ENCODE data around the gene ARL14EPL.

Gene ARL14EPL

GRCh38 chr5:116032094-116032517 is at the start of gene ARL14EPL:
Gene ARL14EPL (plus strand): TSS chr5:116032472. CDS start chr5:116051466, 18,994 bp downstream.
- DNase-seq (ENCODE audit: low read depth in 2 of 2, low spot score in 1 of 2), result no peak

DNA sequence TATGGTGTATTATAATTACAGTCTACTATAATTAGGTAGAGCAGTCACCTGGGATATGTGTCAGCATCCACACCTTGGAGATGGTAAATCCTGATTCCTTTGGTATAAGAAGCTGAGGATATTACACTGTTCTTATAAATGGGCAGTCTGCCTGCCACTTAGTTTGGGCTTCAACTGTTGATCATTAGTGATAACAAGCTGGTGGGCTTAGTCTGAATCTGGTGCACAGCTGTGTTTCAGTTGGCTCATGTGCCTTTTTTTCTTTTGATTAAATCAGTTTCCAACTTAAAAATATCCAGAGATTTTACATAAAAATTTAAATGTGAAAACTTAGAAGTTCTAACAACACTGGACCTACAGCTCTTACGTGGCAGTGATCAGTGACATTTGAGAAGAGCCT is 48.8 kb upstream of the ARL14EPL start:
- DNase-seq (ENCODE audit: low read depth in 2 of 2, low spot score in 1 of 2), result no peak

DNA sequence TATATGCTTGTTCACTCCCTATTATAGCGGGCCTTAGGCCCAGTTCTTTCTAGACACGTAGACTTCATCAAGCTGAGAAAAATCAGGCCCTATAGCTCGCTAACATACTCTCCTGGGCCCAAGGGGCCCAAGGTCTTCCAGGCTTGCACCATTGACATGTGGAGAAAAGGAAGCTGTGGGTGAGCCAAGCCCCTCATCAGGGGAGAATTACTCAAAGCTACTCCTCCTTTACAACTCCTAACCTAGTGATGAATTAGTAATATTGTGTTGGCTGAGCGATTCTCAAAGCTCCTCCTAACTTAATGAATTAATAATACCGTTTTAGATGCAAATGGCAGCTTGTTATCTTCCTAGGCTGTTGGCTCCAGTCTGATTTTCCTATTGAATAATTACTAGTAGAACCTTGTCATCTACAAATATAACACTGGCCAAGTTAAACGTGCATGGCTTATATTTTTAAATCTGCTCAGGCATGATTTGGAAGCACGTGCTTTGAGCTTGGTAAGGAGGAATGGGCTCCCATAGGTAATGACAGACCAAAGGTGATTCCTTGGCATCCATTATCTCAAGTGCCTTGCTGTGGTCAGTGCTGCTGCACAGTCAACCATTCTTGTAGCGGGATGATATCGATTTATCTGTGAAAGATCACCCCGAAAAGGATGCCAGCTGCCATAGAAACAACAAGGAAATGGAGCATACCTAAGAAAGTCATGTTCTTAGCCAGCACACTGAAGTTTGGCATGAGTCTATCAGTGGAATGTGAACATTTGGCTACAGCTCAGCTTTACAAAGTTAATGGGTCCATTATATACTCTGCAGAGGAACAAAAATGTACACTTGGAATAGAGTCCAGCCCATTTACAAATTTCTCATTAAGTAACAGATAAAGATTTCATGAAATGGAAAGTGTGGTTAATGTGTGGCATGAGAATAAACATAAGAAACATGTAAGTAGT is 46.2 kb upstream of the ARL14EPL start:
- DNase-seq (ENCODE audit: low read depth in 2 of 2, low spot score in 1 of 2), result no peak

DNA sequence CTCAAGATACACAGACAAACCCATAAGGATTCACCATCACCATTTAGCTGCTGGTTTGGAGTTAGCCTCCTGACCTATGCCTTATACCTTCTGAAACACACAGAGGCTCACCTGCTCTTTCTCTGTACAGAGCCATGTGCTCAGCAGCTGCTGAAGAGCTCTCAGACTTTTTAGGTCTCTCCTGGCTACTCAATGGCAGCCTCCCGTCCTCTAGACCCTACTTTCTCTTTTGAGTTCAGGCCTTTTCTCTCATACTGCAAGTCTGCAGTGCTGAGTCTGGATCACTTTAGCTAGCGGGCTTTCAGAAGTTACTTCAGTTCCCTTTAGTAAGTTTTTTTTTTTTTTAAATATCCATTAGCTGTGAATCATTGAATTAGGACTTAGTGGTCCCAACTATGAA is 44.3 kb upstream of the ARL14EPL start:
- DNase-seq (ENCODE audit: low read depth in 2 of 2, low spot score in 1 of 2), result no peak

DNA sequence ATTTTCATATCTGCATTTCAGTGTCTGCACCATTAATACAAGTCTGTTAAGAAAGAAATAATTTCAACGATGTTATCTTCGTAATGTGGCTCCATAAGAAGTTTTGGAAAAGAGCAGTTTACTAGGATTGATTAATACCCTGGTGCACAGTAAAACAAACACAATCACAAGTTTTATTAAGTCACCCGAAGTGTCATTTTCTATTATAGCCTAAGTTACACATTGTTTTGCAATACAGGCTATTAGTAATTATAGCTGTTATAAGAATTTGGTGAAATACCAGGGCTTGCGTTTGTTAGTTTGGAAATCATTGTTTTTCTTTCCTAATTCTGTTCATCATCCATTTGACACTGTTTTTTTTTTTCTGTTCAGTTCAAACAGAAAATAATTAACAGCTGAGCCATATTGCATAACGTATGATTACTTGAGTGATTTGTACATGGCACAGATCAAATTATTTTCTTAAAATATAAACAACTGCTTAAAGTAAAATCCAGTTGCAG is 39.4 kb upstream of the ARL14EPL start:
- no peak for DNase-seq (ENCODE audit: low read depth in 2 of 2, low spot score in 1 of 2)

DNA sequence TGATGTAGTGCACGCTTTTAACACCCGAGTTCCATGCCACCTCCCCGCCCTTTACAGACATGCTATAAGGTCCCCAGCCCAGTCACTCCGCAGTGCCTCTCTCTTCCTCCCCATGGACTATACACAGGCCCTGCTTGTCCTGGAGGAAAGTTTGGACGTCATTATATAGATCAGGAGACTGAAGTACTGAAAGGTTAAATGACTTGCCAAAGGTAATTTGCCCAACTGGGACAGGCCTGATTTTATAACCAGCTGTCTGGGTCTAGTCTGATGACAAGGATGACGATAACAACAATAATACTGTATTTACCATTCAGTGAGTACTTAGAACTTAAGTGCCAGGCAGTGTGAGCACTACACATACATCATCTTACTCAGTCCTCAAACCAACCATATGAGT is 36.9 kb upstream of the ARL14EPL start:
- DNase-seq (ENCODE audit: low read depth in 2 of 2, low spot score in 1 of 2), result no peak

GRCh38 chr5:116002116-116002906 is 30.0 kb upstream of the ARL14EPL start:
- DNase-seq (ENCODE audit: low read depth in 2 of 2, low spot score in 1 of 2), result no peak

DNA sequence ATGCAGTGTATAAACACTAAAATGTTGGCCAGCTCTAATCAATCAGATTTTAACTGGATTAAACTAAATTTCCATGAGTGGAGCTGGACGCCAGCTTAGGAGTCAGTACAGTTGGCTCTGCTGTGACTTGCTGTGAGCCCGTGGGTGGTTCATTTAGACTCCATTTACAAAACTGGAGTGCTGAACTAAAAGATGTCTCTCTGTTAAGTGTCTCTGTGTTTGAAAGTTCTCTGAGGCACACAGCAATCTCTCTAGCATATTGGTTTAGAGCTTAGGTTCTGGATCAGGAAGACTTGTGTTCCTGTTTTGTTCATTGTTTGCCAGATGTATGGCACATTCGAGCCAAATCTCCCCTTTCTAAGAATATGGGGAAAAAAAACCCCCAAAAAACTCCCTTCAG is 28.0 kb upstream of the ARL14EPL start:
- DNase-seq (ENCODE audit: low read depth in 2 of 2, low spot score in 1 of 2), result no peak

- DNase-seq (ENCODE audit: low read depth in 2 of 2, low spot score in 1 of 2), result no peak
Measured at GRCh38 chr5:116009806-116010205, 22.5 kb upstream of the ARL14EPL start.

DNA sequence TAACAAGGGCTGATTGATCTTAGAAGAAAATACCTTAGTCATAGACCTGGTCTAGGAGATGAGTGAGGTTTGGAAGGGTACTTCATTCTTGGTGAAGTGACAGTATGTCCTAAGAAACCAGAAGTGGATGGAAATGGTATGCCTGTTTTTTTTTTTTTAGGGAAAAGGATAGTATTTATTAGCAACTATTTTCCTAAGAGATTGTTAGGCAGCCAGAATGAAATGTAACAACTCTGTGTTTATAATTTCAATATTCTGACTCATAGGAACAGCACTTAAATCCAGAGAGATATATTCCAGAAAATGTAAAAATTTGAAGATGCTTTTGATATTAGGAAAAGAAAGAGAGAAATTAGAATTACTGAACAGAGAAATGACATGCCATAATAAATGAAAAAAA is 21.2 kb upstream of the ARL14EPL start:
- DNase-seq (ENCODE audit: low read depth in 2 of 2, low spot score in 1 of 2), result no peak

GRCh38 chr5:116013207-116013785 is 19.0 kb upstream of the ARL14EPL start:
- DNase-seq (ENCODE audit: low read depth in 2 of 2, low spot score in 1 of 2), result no peak

DNA sequence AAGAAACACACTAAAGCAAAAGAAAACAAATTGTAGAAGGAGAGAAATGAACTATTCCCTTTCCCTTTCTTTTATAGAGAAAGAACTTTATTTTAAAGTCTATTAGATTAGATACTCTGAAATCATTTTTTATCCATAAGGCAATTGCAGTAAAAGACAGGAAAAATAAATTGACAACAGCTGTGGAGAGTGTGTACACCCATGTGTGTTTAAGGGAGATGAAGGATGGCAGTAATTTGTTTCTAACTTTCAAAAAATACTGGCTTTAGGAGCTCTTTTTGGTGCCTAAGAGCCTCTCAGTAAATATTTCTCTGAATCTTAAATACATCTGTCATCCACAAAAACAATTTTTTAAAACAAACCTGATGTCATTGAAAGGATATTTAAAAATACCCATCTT is 18.3 kb upstream of the ARL14EPL start:
- no peak for DNase-seq (ENCODE audit: low read depth in 2 of 2, low spot score in 1 of 2)

DNA sequence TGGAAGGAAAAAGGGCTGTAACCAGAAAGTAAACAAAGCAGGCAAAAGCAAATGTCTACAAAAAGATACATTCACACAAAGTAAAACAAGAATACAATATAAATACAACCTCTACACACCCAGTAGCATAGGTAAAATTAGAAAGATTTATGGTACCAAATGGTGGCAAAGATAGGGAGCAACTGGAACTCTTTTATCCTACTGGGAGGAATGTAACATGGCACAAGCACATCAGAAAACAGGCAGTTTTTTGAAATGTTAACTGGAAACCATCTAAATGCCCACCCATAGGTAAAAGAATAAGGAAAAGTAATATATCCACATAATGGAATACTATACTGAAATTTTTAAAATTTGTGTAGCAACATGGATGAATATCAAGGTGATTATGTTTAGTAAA is 8.7 kb upstream of the ARL14EPL start:
- DNase-seq (ENCODE audit: low read depth in 2 of 2, low spot score in 1 of 2), result no peak

DNA sequence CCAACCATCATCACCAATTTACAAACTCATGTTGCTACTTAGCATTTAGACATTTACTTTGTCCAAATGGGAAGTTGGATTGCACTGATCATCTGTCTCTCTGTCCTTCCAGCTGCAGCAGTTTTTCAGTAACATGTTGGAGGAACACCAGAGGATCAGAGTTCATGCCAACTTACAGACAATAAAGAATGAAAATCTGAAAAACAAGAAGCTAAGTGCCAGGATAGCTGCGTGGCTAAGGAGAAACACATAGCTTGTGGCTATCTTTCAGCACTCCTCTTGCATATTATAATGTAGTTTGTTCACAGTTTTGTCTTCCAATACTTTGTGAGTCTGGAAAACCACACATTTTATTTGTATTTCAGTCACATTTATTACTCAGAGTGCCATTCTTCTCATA is 6.4 kb upstream of the ARL14EPL start:
- no peak for DNase-seq (ENCODE audit: low read depth in 2 of 2, low spot score in 1 of 2)

GRCh38 chr5:116032991-116033390 is 719 bp downstream of the ARL14EPL start:
- no peak for DNase-seq (ENCODE audit: low read depth in 2 of 2, low spot score in 1 of 2)

- DNase-seq (ENCODE audit: low read depth in 2 of 2, low spot score in 1 of 2), result no peak
Measured at GRCh38 chr5:116035123-116035522, 2.9 kb downstream of the ARL14EPL start.

GRCh38 chr5:116037236-116037822 is 5.1 kb downstream of the ARL14EPL start:
- DNase-seq (ENCODE audit: low read depth in 2 of 2, low spot score in 1 of 2), result no peak

GRCh38 chr5:116038817-116039216 is 6.5 kb downstream of the ARL14EPL start:
- no peak for DNase-seq (ENCODE audit: low read depth in 2 of 2, low spot score in 1 of 2)

- DNase-seq (ENCODE audit: low read depth in 2 of 2, low spot score in 1 of 2), result no peak
Measured at GRCh38 chr5:116042375-116042774, 10.1 kb downstream of the ARL14EPL start.

DNA sequence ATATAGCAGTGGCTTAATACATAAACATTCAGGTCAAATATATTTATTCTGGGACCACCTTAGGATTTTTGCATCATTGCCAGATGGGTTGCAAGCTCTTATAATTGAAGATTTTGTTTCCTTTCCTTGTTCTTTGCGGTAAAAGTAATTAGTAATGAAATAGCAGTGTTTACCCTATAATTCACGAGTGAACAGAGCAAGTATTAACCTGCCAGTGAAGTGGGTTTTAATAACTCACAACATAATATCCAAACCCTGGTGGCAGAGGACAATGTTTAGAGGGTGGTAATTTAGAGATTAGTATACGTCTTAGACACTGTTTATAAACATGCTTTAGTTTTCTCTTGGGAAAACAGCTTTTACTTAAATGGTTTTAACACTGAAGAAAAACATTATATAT is 11.8 kb downstream of the ARL14EPL start:
- no peak for DNase-seq (ENCODE audit: low read depth in 2 of 2, low spot score in 1 of 2)

- no peak for DNase-seq (ENCODE audit: low read depth in 2 of 2, low spot score in 1 of 2)
Measured at GRCh38 chr5:116045821-116046220, 13.5 kb downstream of the ARL14EPL start.

Measured in stimulated activated CD8-positive, alpha-beta memory T cell treated with anti-CD3 and anti-CD28 coated beads, Interleukin-4, amount 100 ng/mL, for 4 hours (primary cell).